Sciatic nerve (tissue), 2 donors: ENCODE measurements around the gene ZFX. TPM values are rescaled to one million over a fixed set of nuclear protein-coding genes. Genes with fewer than 3 reads are reported as not detected.
A peak's percentile ranks its signal among the peaks of the same experiment; 100 is the strongest.

ENCODE experiments used
- ATAC-seq: fragments of 200-7000 bp; cut with Tn5 transposase; one replicate; pipeline ENCODE4 v1.9.1; 2020; ENCODE audit warnings: mild to moderate bottlenecking, moderate library complexity
- DNase-seq: peaks from one replicate; pipeline ENCODE4 v3.0.0-alpha.2; 2020; ENCODE audit warnings: low spot score
- intact Hi-C: fragments of 100-400 bp; cut with DNase I; formaldehyde crosslinking; loops from one replicate; pipeline ENCODE4 v1.14.2; 2022
- total RNA-seq: library from RNA; stranded (reverse); fragmentation: NEBNext Ultra II Directional; extraction: Animal tissue kit (Norgen Biotek cat#: 25700); gene quantifications from one replicate; pipeline ENCODE4 v1.2.1, GENCODE V29; 2021
- donor health status: DM: no; HTN: no; CAD: no.
- donor health status: DM: no; HTN: no; CAD: no.

ZFX gene
- total RNA-seq, 1 donor from 2014 or later, result 75.1 TPM

- no peak for DNase-seq
- ATAC-seq, result no peak
- intact Hi-C loops, result no loop called here
Observed at GRCh38 chrX:24225265-24225664, 75.7 kb downstream of the ZFX start.

GRCh38 chrX:24226176-24226575 is 76.6 kb downstream of the ZFX start:
- ATAC-seq (no peak), DNase-seq (no peak)
- intact Hi-C loops, result no loop called here

- DNase-seq, result no peak
- ATAC-seq, result no peak
- intact Hi-C loops, result no loop called here
Observed at GRCh38 chrX:24228596-24228995, 79.1 kb downstream of the ZFX start.

- ATAC-seq, result no peak
Observed at GRCh38 chrX:24229400-24229879, 79.9 kb downstream of the ZFX start.

GRCh38 chrX:24229976-24230375 is 80.4 kb downstream of the ZFX start:
- no peak for DNase-seq
- intact Hi-C loops, result no loop called here
- ATAC-seq, result peak; percentile 64

More at GRCh38 chrX:24229400-24229879, 79.9 kb downstream of the ZFX start:
- intact Hi-C loops, result no loop called here
- DNase-seq, result no peak

GRCh38 chrX:24231131-24231540 is 81.6 kb downstream of the ZFX start:
- peak; percentile 59 for ATAC-seq
- DNase-seq, result no peak
- intact Hi-C loops, result no loop called here

- DNase-seq (no peak), ATAC-seq (no peak)
- intact Hi-C loops, result no loop called here
Observed at GRCh38 chrX:24231641-24232179, 82.2 kb downstream of the ZFX start.

- DNase-seq (no peak), ATAC-seq (no peak)
- intact Hi-C loops, result no loop called here
Observed at GRCh38 chrX:24232796-24233195, 83.3 kb downstream of the ZFX start.

- no peak for DNase-seq
- intact Hi-C loops, result no loop called here
- ATAC-seq, result no peak
Observed at GRCh38 chrX:24235084-24235710, 85.7 kb downstream of the ZFX start.

GRCh38 chrX:24241822-24242648 is 92.5 kb downstream of the ZFX start:
- intact Hi-C loops, result no loop called here
- ATAC-seq, result peak; percentile 59
- DNase-seq, result no peak

- intact Hi-C loops, result no loop called here
- ATAC-seq (peak; percentile 93), DNase-seq (peak; percentile 72)
Observed at GRCh38 chrX:24242649-24243175, 93.2 kb downstream of the ZFX start.

- intact Hi-C loops, result no loop called here
- peak; percentile 4 for ATAC-seq
Observed at GRCh38 chrX:24243188-24243587, 93.7 kb downstream of the ZFX start.

GRCh38 chrX:24243692-24244091 is 94.2 kb downstream of the ZFX start:
- DNase-seq (no peak), ATAC-seq (peak; percentile 31)
- intact Hi-C loops, result no loop called here

More at GRCh38 chrX:24243188-24243587, 93.7 kb downstream of the ZFX start:
- no peak for DNase-seq

GRCh38 chrX:24245202-24245601 is 95.7 kb downstream of the ZFX start:
- ATAC-seq (no peak), DNase-seq (no peak)
- intact Hi-C loops, result no loop called here

- intact Hi-C loops, result no loop called here
- DNase-seq (no peak), ATAC-seq (no peak)
Observed at GRCh38 chrX:24248042-24248441, 98.5 kb downstream of the ZFX start.

GRCh38 chrX:24253030-24253429 is 103.5 kb downstream of the ZFX start:
- no peak for ATAC-seq
- intact Hi-C loops, result no loop called here
- DNase-seq, result no peak

GRCh38 chrX:24253469-24253868 is 103.9 kb downstream of the ZFX start:
- DNase-seq, result no peak
- intact Hi-C loops, result no loop called here
- no peak for ATAC-seq

GRCh38 chrX:24257011-24257410 is 107.5 kb downstream of the ZFX start:
- intact Hi-C loops, result no loop called here
- DNase-seq (no peak), ATAC-seq (no peak)

- intact Hi-C loops, result no loop called here
- ATAC-seq (peak; percentile 66), DNase-seq (no peak)
Observed at GRCh38 chrX:24259544-24260240, 110.2 kb downstream of the ZFX start.
